HEK293 (cell line): ENCODE data around the gene BHLHE41.

Experiments used
- CTCF ChIA-PET: fragments of 350-600 bp; formaldehyde crosslinking; extraction: SDS; loops from one replicate; lab custom pipeline; 2021; ENCODE audit warnings: antibody characterized with exemption; lab: Yijun Ruan, JAX
- POLR2A ChIA-PET: fragments of 300-600 bp; formaldehyde crosslinking; extraction: SDS; loops from one replicate; lab custom pipeline; 2020; ENCODE audit warnings: antibody characterized with exemption, inconsistent platforms; lab: Yijun Ruan, JAX
- H3K27ac ChIP-seq: fragments of 200-500 bp; sonication (Bioruptor generic); 2 replicates; pipeline ENCODE4 v1.5.1; 2014; ENCODE audit warnings: low read depth, low read length, control low read depth, inconsistent platforms; ENCODE audit errors: extremely low read depth
- H3K36me3 ChIP-seq, 2 experiments: fragments of 200-500 bp in 1 of 2; sonication (Bioruptor generic) in 1 of 2; 1 replicate in 1 of 2; 2 replicates in 1 of 2; pipeline ENCODE4 v1.5.1; 2014 to 2017; ENCODE audit warnings: inconsistent platforms in 2 of 2, low read length in 2 of 2; ENCODE audit not compliant: control insufficient read depth in 2 of 2, insufficient read depth in 1 of 2
- H3K4me1 ChIP-seq: fragments of 200-500 bp; sonication (Bioruptor generic); 2 replicates; pipeline ENCODE4 v1.5.1; 2014; ENCODE audit warnings: mild to moderate bottlenecking, low read length, inconsistent platforms; ENCODE audit not compliant: control insufficient read depth, insufficient read depth
- H3K4me3 ChIP-seq: 2 replicates; pipeline ENCODE4 v1.5.1; 2011; ENCODE audit warnings: low read depth, mild to moderate bottlenecking, control low read depth, low read length, moderate library complexity
- H3K9me3 ChIP-seq: fragments of 200-500 bp; sonication (Bioruptor generic); 2 replicates; pipeline ENCODE4 v1.5.1; 2014; ENCODE audit warnings: low read depth, low read length, inconsistent platforms; ENCODE audit not compliant: control insufficient read depth, insufficient read depth
- BCL11B ChIP-seq: fragments of 450-650 bp; formaldehyde crosslinking; IDR thresholded peaks from 2 replicates; pipeline ENCODE4 v1.5.1; 2016; ENCODE audit warnings: low read depth, missing biosample characterization, missing genetic modification characterization
- GLI4 ChIP-seq: fragments of 450-650 bp; formaldehyde crosslinking; IDR thresholded peaks from 2 replicates; pipeline ENCODE4 v1.5.1; 2016; ENCODE audit warnings: missing biosample characterization, missing genetic modification characterization
- HOXA7 ChIP-seq: sonication (generic); formaldehyde crosslinking; IDR thresholded peaks from 2 replicates; pipeline ENCODE4 v1.8.1; 2022; ENCODE audit warnings: missing genetic modification reagents, borderline replicate concordance
- MEIS1 ChIP-seq: sonication (generic); formaldehyde crosslinking; IDR thresholded peaks from 2 replicates; pipeline ENCODE4 v1.8.1; 2022; ENCODE audit warnings: missing genetic modification reagents, mild to moderate bottlenecking, borderline replicate concordance
- PRDM2 ChIP-seq: fragments of 450-650 bp; formaldehyde crosslinking; IDR thresholded peaks from 2 replicates; pipeline ENCODE4 v1.5.1; 2016; ENCODE audit warnings: missing biosample characterization, missing genetic modification characterization, borderline replicate concordance
- SCRT1 ChIP-seq: fragments of 450-650 bp; formaldehyde crosslinking; IDR thresholded peaks from 2 replicates; pipeline ENCODE4 v1.5.1; 2016; ENCODE audit warnings: missing biosample characterization, missing genetic modification characterization, borderline replicate concordance
- ZBTB20 ChIP-seq: fragments of 450-650 bp; formaldehyde crosslinking; IDR thresholded peaks from 2 replicates; pipeline ENCODE4 v1.5.1; 2016; ENCODE audit warnings: missing biosample characterization, missing genetic modification characterization
- ZNF112 ChIP-seq: fragments of 450-650 bp; formaldehyde crosslinking; IDR thresholded peaks from 2 replicates; pipeline ENCODE4 v1.5.0; 2017; ENCODE audit warnings: missing biosample characterization, missing genetic modification characterization
- ZNF138 ChIP-seq: fragments of 450-650 bp; formaldehyde crosslinking; IDR thresholded peaks from 2 replicates; pipeline ENCODE4 v1.5.1; 2016; ENCODE audit warnings: missing biosample characterization, missing genetic modification characterization, borderline replicate concordance
- ZNF169 ChIP-seq: fragments of 450-650 bp; formaldehyde crosslinking; IDR thresholded peaks from 2 replicates; pipeline ENCODE4 v1.5.1; 2016; ENCODE audit warnings: missing biosample characterization, missing genetic modification characterization
- ZNF23 ChIP-seq: fragments of 450-650 bp; formaldehyde crosslinking; IDR thresholded peaks from 2 replicates; pipeline ENCODE4 v1.5.1; 2016; ENCODE audit warnings: missing biosample characterization, missing genetic modification characterization, borderline replicate concordance
- ZNF274 ChIP-seq, 2 experiments: fragments of 200-500 bp in 1 of 2; fragments of 450-650 bp in 1 of 2; sonication (Bioruptor generic) in 1 of 2; formaldehyde crosslinking in 1 of 2; IDR thresholded peaks; 2 replicates each; pipeline versions ENCODE4 v1.5.1 to v1.6.1; 2014 to 2016; ENCODE audit warnings: borderline replicate concordance in 1 of 2, inconsistent platforms in 1 of 2, low read length in 1 of 2, missing biosample characterization in 1 of 2, missing genetic modification characterization in 1 of 2
- ZNF394 ChIP-seq: fragments of 450-650 bp; formaldehyde crosslinking; IDR thresholded peaks from 2 replicates; pipeline ENCODE4 v1.5.1; 2016; ENCODE audit warnings: missing biosample characterization, missing genetic modification characterization, mild to moderate bottlenecking, moderate library complexity, borderline replicate concordance
- ZNF449 ChIP-seq: fragments of 450-650 bp; formaldehyde crosslinking; IDR thresholded peaks from 2 replicates; pipeline ENCODE4 v1.5.1; 2017; ENCODE audit warnings: missing biosample characterization, mild to moderate bottlenecking, missing genetic modification characterization, moderate library complexity
- ZNF654 ChIP-seq: fragments of 450-650 bp; formaldehyde crosslinking; IDR thresholded peaks from 2 replicates; pipeline ENCODE4 v1.5.1; 2016; ENCODE audit warnings: low read depth, missing biosample characterization, missing genetic modification characterization
- ZNF692 ChIP-seq: fragments of 450-650 bp; formaldehyde crosslinking; IDR thresholded peaks from 2 replicates; pipeline ENCODE4 v1.5.1; 2016; ENCODE audit warnings: missing biosample characterization, missing genetic modification characterization
- ZNF776 ChIP-seq: fragments of 450-650 bp; formaldehyde crosslinking; IDR thresholded peaks from 2 replicates; pipeline ENCODE4 v1.5.0; 2017; ENCODE audit warnings: missing biosample characterization, missing genetic modification characterization, borderline replicate concordance
- ZNF843 ChIP-seq: fragments of 450-650 bp; formaldehyde crosslinking; IDR thresholded peaks from 2 replicates; pipeline ENCODE4 v1.5.1; 2016; ENCODE audit warnings: missing biosample characterization, missing genetic modification characterization
- ZSCAN5A ChIP-seq: fragments of 450-650 bp; formaldehyde crosslinking; IDR thresholded peaks from 2 replicates; pipeline ENCODE4 v1.5.1; 2016; ENCODE audit warnings: missing biosample characterization, missing genetic modification characterization

The BHLHE41 gene

GRCh38 chr12:26106347-26106746, 18.5 kb downstream of the BHLHE41 start:
- CTCF ChIA-PET, result no interaction called here
- H3K9me3 ChIP-seq, result no peaks in the 10 kb centered on the region
- H3K4me3 ChIP-seq, result no peak overlapping the region
- H3K27ac ChIP-seq, result no peak overlapping the region
- H3K36me3 ChIP-seq, result no peaks in the 10 kb centered on the region
- TF ChIP-seq ZNF23 (no peak), ZNF138 (tag by site-specific recombination) (no peak), ZNF169 (tag by site-specific recombination) (no peak), SCRT1 (tag by site-specific recombination) (no peak), GLI4 (tag by site-specific recombination) (no peak), ZNF112 (tag by site-specific recombination) (no peak), ZNF692 (no peak)
- POLR2A ChIA-PET, result no interaction called here
- H3K4me1 ChIP-seq, result peaks cover 3% of the 10 kb centered on the region; the same call in 1 of the 2 replicates

GRCh38 chr12:26102953-26103352, 21.9 kb downstream of the BHLHE41 start:
- Histone ChIP-seq H3K4me1 (peaks cover 7% of the 10 kb centered on the region; the same call in 1 of the 2 replicates), H3K27ac (no peak overlapping the region), H3K4me3 (no peak overlapping the region), H3K36me3 (no peaks in the 10 kb centered on the region), H3K9me3 (no peaks in the 10 kb centered on the region)
- ChIA-PET POLR2A (interaction anchor here (1.2 kb wide), 1 partner anchor 12 kb away, joined by 6 read pairs; no protein-coding TSS in a partner anchor), CTCF (interaction anchor here (0.7 to 1.7 kb wide), 4 partner anchors 16 to 669 kb away, joined by 3 to 4 read pairs (median 4); no protein-coding TSS in a partner anchor)
- TF ChIP-seq ZNF394 (tag by site-specific recombination), result no peak
- TF ChIP-seq HOXA7 (CRISPR knock-in tag), result no peak
- TF ChIP-seq ZBTB20 (tag by site-specific recombination), result no peak
- no peak for TF ChIP-seq ZNF23
- TF ChIP-seq ZNF449 (tag by site-specific recombination), result no peak
- no peak for TF ChIP-seq ZNF274 (IDR thresholded peaks at IDR 0.05; ENCODE audit: low read length)
- no peak for TF ChIP-seq ZNF274 (tag by site-specific recombination; IDR thresholded peaks at IDR 0.05; ENCODE audit: borderline replicate concordance)
- TF ChIP-seq ZNF654, result no peak
- no peak for TF ChIP-seq BCL11B (tag by site-specific recombination)
- TF ChIP-seq ZSCAN5A (tag by site-specific recombination), result no peak
- TF ChIP-seq MEIS1 (CRISPR knock-in tag), result no peak
- TF ChIP-seq ZNF776 (tag by site-specific recombination), result no peak
- TF ChIP-seq ZNF843, result no peak
- no peak for TF ChIP-seq ZNF692
- TF ChIP-seq PRDM2, result no peak
